Endothelial cell (in vitro differentiated cells): ENCODE results near the gene ZFP64. TPM values are rescaled to one million over a fixed set of nuclear protein-coding genes. Genes with fewer than 3 reads are reported as not detected.

Experiments used
- DNase-seq: peaks from one replicate; pipeline ENCODE4 v3.0.0; 2021; ENCODE audit warnings: low spot score
- H3K27ac Mint-ChIP-seq: one replicate; pipeline ENCODE4 v1.8.0; 2021; ENCODE audit warnings: mixed read lengths, inconsistent platforms; ENCODE audit not compliant: unreplicated experiment
- H3K27me3 Mint-ChIP-seq: one replicate; pipeline ENCODE4 v1.8.0; 2021; ENCODE audit warnings: mild to moderate bottlenecking, moderate library complexity, mixed read lengths, inconsistent platforms; ENCODE audit not compliant: unreplicated experiment
- H3K36me3 Mint-ChIP-seq: one replicate; pipeline ENCODE4 v1.8.0; 2021; ENCODE audit warnings: mild to moderate bottlenecking, low read depth, mixed read lengths, inconsistent platforms; ENCODE audit not compliant: unreplicated experiment
- H3K4me1 Mint-ChIP-seq: one replicate; pipeline ENCODE4 v1.8.0; 2021; ENCODE audit warnings: mild to moderate bottlenecking, mixed read lengths, inconsistent platforms; ENCODE audit not compliant: unreplicated experiment
- H3K4me3 Mint-ChIP-seq: one replicate; pipeline ENCODE4 v1.8.0; 2021; ENCODE audit warnings: mild to moderate bottlenecking, mixed read lengths, inconsistent platforms; ENCODE audit not compliant: unreplicated experiment
- H3K9me3 Mint-ChIP-seq: one replicate; pipeline ENCODE4 v1.8.0; 2021; ENCODE audit warnings: mixed read lengths, inconsistent platforms; ENCODE audit not compliant: unreplicated experiment
- total RNA-seq: library from RNA; stranded (reverse); fragmentation: NEBNext Ultra II Directional; extraction: Animal tissue kit (Norgen Biotek cat#: 25700); gene quantifications from one replicate; pipeline ENCODE4 v1.2.1, GENCODE V29; 2021; ENCODE audit not compliant: unreplicated experiment
- TF ChIP-seq, protein P1 (sequence below): fragments of 200-600 bp; sonication (generic); IDR thresholded peaks from one replicate; pipeline ENCODE4 v1.5.0; 2021; ENCODE audit warnings: antibody characterized with exemption; ENCODE audit not compliant: unreplicated experiment

Gene ZFP64
- total RNA-seq, 1 donor from 2014 or later: 26.3 TPM

- Mint-ChIP-seq H3K36me3 (no peaks in the 10 kb centered on the region), H3K27me3 (no peaks in the 10 kb centered on the region), H3K4me3 (no peak overlapping the region), H3K4me1 (peaks cover 4% of the 10 kb centered on the region), H3K9me3 (no peaks in the 10 kb centered on the region), H3K27ac (no peak overlapping the region)
- TF ChIP-seq, protein P1, sequence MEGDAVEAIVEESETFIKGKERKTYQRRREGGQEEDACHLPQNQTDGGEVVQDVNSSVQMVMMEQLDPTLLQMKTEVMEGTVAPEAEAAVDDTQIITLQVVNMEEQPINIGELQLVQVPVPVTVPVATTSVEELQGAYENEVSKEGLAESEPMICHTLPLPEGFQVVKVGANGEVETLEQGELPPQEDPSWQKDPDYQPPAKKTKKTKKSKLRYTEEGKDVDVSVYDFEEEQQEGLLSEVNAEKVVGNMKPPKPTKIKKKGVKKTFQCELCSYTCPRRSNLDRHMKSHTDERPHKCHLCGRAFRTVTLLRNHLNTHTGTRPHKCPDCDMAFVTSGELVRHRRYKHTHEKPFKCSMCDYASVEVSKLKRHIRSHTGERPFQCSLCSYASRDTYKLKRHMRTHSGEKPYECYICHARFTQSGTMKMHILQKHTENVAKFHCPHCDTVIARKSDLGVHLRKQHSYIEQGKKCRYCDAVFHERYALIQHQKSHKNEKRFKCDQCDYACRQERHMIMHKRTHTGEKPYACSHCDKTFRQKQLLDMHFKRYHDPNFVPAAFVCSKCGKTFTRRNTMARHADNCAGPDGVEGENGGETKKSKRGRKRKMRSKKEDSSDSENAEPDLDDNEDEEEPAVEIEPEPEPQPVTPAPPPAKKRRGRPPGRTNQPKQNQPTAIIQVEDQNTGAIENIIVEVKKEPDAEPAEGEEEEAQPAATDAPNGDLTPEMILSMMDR: no peak
- DNase-seq: no peak
Observed at GRCh38 chr20:52204136-52204535, 12.6 kb upstream of the ZFP64 start.

DNA sequence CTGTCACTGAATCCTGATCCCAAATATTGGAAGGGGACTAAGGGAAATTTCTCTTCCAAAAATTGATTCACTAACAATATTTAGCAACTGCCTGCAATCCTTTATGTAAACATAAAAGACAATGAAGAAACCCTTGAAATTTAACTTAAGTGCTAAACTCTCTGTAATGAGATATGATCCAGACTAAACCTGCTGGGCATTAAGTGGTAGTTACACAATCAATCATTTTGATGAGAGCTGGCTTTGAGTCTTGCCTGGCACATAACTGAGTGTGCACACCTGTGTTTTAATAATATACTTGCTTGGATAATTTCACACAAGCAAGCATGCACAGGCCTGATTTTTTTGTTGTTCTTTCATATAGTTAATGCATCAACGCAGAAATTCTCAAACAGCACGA is 9.8 kb upstream of the ZFP64 start:
- H3K4me3 Mint-ChIP-seq: no peak overlapping the region
- TF ChIP-seq, protein P1: no peak
- no peaks in the 10 kb centered on the region for H3K9me3 Mint-ChIP-seq
- DNase-seq: no peak
- no peaks in the 10 kb centered on the region for H3K27me3 Mint-ChIP-seq
- no peak overlapping the region for H3K27ac Mint-ChIP-seq
- H3K36me3 Mint-ChIP-seq: no peaks in the 10 kb centered on the region
- H3K4me1 Mint-ChIP-seq: no peaks in the 10 kb centered on the region

- DNase-seq: no peak
- H3K27ac Mint-ChIP-seq: no peak overlapping the region
- H3K9me3 Mint-ChIP-seq: no peaks in the 10 kb centered on the region
- TF ChIP-seq, protein P1: no peak
- H3K27me3 Mint-ChIP-seq: no peaks in the 10 kb centered on the region
- no peak overlapping the region for H3K4me3 Mint-ChIP-seq
- H3K4me1 Mint-ChIP-seq: no peaks in the 10 kb centered on the region
- no peaks in the 10 kb centered on the region for H3K36me3 Mint-ChIP-seq
Observed at GRCh38 chr20:52200870-52201269, 9.3 kb upstream of the ZFP64 start.

GRCh38 chr20:52196845-52197244 is 5.3 kb upstream of the ZFP64 start:
- no peaks in the 10 kb centered on the region for H3K27me3 Mint-ChIP-seq
- TF ChIP-seq, protein P1: no peak
- no peak for DNase-seq
- H3K9me3 Mint-ChIP-seq: no peaks in the 10 kb centered on the region
- H3K36me3 Mint-ChIP-seq: no peaks in the 10 kb centered on the region
- H3K4me3 Mint-ChIP-seq: no peak overlapping the region
- peaks cover 2% of the 10 kb centered on the region for H3K4me1 Mint-ChIP-seq
- H3K27ac Mint-ChIP-seq: no peak overlapping the region

GRCh38 chr20:52193886-52194545 is 2.4 kb upstream of the ZFP64 start:
- H3K36me3 Mint-ChIP-seq: no peaks in the 10 kb centered on the region
- TF ChIP-seq, protein P1: no peak
- H3K27me3 Mint-ChIP-seq: peaks cover 2% of the 10 kb centered on the region
- H3K9me3 Mint-ChIP-seq: no peaks in the 10 kb centered on the region
- peaks cover 7% of the 10 kb centered on the region for H3K4me1 Mint-ChIP-seq
- H3K27ac Mint-ChIP-seq: no peak overlapping the region
- no peak for DNase-seq
- no peak overlapping the region for H3K4me3 Mint-ChIP-seq
